ENCODE measurements around the gene THEMIS2.
A peak's percentile ranks its signal among the peaks of the same experiment; 100 is the strongest.

THEMIS2 gene

DNA sequence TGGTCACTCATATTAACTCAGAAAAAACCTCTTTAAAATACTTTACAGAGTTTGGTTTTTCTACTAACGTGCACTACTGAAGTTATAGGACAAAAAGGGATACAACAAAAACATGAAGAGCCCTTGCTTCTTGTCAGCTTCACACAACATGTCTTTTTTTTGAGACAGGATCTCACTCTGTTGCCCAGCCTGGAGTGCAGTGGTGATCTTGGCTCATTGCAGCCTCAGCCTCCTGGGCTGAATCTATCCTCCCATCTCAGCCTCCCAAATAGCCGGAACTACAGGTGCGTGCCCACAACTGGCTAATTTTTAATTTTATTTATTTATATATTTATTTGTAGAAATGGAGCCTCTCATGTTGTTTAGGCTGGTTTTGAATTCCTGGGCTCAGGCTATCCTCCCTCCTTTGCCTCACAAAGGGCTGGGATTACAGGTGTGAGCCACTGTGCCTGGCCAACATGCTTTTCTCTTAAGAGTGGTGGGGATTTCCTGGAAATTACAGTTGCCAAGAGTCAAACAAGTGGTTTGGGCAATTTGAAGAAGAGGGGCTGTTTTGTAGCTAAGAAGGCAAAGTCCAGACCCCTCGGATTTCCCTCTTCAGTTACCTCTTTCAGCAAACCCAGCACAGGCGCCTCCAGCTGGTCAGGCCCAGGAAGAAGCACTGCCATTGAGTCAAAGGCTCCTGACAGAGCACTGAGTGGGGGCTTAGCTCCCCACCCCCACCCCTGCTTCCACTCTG, 56.0 kb downstream of the THEMIS2 start:
- ATAC-seq (ENCODE audit: low read depth) (peak; percentile 35; the same call in 1 of the 3 replicates), DNase-seq (ENCODE audit: low spot score) (no peak)
- no peaks in the 10 kb centered on the region for H3K27me3 ChIP-seq (ENCODE audit: insufficient read depth, poor library complexity, severe bottlenecking)
- no peaks in the 10 kb centered on the region for H3K4me1 ChIP-seq (ENCODE audit: insufficient read depth, poor library complexity, severe bottlenecking)
- H3K27ac ChIP-seq (ENCODE audit: poor library complexity, severe bottlenecking): no peak overlapping the region
- H3K4me3 ChIP-seq (ENCODE audit: severe bottlenecking): no peak overlapping the region
- TF ChIP-seq, protein P1, sequence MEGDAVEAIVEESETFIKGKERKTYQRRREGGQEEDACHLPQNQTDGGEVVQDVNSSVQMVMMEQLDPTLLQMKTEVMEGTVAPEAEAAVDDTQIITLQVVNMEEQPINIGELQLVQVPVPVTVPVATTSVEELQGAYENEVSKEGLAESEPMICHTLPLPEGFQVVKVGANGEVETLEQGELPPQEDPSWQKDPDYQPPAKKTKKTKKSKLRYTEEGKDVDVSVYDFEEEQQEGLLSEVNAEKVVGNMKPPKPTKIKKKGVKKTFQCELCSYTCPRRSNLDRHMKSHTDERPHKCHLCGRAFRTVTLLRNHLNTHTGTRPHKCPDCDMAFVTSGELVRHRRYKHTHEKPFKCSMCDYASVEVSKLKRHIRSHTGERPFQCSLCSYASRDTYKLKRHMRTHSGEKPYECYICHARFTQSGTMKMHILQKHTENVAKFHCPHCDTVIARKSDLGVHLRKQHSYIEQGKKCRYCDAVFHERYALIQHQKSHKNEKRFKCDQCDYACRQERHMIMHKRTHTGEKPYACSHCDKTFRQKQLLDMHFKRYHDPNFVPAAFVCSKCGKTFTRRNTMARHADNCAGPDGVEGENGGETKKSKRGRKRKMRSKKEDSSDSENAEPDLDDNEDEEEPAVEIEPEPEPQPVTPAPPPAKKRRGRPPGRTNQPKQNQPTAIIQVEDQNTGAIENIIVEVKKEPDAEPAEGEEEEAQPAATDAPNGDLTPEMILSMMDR (IDR thresholded peaks at IDR 0.05; ENCODE audit: poor library complexity, severe bottlenecking): no peak
- no peaks in the 10 kb centered on the region for H3K9me3 ChIP-seq (ENCODE audit: severe bottlenecking)
- H3K36me3 ChIP-seq (ENCODE audit: low read depth): no peaks in the 10 kb centered on the region

DNA sequence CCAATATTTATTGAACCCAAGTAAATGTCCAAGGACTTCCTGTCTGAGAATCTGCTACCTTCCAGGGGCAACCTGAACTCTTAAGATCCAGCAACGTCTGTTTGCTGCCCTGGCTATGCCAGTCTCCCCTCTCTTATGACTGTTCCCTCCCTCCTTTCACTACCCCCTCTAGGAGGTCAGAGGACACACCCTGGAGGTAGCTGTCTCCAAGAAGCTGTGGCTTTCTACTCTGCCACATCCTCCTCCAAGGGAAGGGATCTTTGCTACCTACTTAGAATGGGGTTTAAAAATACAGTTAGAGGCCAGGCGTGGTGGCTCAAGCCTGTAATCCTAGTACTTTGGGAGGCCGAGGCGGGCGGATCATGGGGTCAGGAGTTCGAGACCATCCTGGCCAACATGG, 58.8 kb downstream of the THEMIS2 start:
- ATAC-seq (ENCODE audit: low read depth): no peak
- no peak for DNase-seq (ENCODE audit: low spot score)
- TF ChIP-seq, protein P1 (IDR thresholded peaks at IDR 0.05; ENCODE audit: poor library complexity, severe bottlenecking): no peak
- Histone ChIP-seq H3K4me3 (ENCODE audit: severe bottlenecking) (no peak overlapping the region), H3K27ac (ENCODE audit: poor library complexity, severe bottlenecking) (no peak overlapping the region), H3K9me3 (ENCODE audit: severe bottlenecking) (no peaks in the 10 kb centered on the region), H3K27me3 (ENCODE audit: insufficient read depth, poor library complexity, severe bottlenecking) (no peaks in the 10 kb centered on the region), H3K36me3 (ENCODE audit: low read depth) (no peaks in the 10 kb centered on the region), H3K4me1 (ENCODE audit: insufficient read depth, poor library complexity, severe bottlenecking) (no peaks in the 10 kb centered on the region)

DNA sequence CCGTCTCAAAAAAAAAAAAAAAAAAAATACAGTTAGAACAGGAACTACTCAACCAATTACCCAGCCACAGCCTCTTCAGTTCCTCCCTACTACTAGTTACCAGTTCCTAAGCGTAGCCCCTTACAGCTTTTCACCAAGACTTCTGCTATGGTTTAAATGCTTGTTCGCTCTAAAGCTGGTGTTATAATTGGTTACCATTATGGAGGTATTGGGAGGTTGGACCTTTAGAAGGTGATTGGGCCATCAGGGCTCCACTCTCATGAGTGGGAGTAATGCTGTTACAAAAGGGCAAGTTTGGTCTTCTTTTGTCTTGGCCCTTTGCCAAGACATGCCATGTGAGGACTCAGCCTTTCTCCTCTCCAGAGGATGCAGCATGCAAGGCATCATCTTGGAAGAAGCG, 59.4 kb downstream of the THEMIS2 start:
- no peak for ATAC-seq (ENCODE audit: low read depth)
- Histone ChIP-seq H3K27me3 (ENCODE audit: insufficient read depth, poor library complexity, severe bottlenecking) (no peaks in the 10 kb centered on the region), H3K9me3 (ENCODE audit: severe bottlenecking) (no peaks in the 10 kb centered on the region), H3K4me1 (ENCODE audit: insufficient read depth, poor library complexity, severe bottlenecking) (no peaks in the 10 kb centered on the region), H3K27ac (ENCODE audit: poor library complexity, severe bottlenecking) (no peak overlapping the region), H3K4me3 (ENCODE audit: severe bottlenecking) (no peak overlapping the region), H3K36me3 (ENCODE audit: low read depth) (no peaks in the 10 kb centered on the region)
- DNase-seq (ENCODE audit: low spot score): no peak
- TF ChIP-seq, protein P1 (IDR thresholded peaks at IDR 0.05; ENCODE audit: poor library complexity, severe bottlenecking): no peak

DNA sequence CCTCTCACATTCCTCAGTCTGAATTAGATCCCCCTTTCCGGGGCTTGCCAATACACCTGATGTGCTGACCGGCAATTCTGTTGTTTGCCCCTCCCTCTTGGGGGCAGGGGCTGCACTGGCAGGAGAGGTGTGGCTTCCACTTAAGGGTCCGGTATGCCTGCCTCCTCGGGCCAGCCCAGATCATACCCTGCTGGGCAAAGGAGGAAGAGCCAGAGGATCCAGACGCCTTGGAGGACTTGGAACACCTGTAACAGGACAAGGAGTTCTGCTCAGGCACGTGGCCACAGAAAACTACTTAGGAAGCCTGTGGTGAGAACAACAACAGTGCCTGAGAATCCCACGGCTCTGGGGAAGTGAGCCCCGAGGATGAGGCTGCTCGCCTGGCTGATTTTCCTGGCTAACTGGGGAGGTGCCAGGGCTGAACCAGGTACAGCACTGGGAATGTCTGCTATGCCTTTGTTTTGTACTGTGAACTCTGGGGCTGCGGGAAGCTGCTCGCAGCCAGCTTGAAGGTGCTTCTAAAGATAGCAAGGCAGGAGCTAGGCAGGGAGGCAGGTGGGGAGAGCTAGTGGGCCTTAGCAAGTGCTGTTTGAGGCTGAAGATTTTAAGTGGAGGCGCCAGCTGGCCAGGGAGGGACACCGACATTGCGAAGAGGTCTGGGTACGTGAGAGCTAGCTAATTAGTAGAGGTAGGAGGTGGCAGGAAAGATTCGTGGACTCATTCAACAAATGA, 62.6 kb downstream of the THEMIS2 start, which contains the start of gene SMPDL3B:
Gene SMPDL3B (plus strand): TSS at position 183 of the 732 bp plus-strand sequence. CDS start 184 bp downstream, at position 367.
- Histone ChIP-seq H3K27me3 (ENCODE audit: insufficient read depth, poor library complexity, severe bottlenecking) (no peaks in the 10 kb centered on the region), H3K36me3 (ENCODE audit: low read depth) (no peaks in the 10 kb centered on the region), H3K27ac (ENCODE audit: poor library complexity, severe bottlenecking) (no peak within 1 kb of the TSS), H3K4me1 (ENCODE audit: insufficient read depth, poor library complexity, severe bottlenecking) (no peaks in the 10 kb centered on the region), H3K9me3 (ENCODE audit: severe bottlenecking) (no peaks in the 10 kb centered on the region), H3K4me3 (ENCODE audit: severe bottlenecking) (peak within 1 kb of the TSS; percentile 10)
- ATAC-seq (ENCODE audit: low read depth) (peak; percentile 98), DNase-seq (ENCODE audit: low spot score) (no peak)
- TF ChIP-seq, protein P1 (IDR thresholded peaks at IDR 0.05; ENCODE audit: poor library complexity, severe bottlenecking): no peak

Measured in RWPE2 (cell line).